ENCODE results near the gene RCOR1. TPM values are rescaled to one million over a fixed set of nuclear protein-coding genes. Genes with fewer than 3 reads are reported as not detected.

RCOR1 gene
- total RNA-seq, 1 donor from 2014 or later = 13.4 TPM

DNA sequence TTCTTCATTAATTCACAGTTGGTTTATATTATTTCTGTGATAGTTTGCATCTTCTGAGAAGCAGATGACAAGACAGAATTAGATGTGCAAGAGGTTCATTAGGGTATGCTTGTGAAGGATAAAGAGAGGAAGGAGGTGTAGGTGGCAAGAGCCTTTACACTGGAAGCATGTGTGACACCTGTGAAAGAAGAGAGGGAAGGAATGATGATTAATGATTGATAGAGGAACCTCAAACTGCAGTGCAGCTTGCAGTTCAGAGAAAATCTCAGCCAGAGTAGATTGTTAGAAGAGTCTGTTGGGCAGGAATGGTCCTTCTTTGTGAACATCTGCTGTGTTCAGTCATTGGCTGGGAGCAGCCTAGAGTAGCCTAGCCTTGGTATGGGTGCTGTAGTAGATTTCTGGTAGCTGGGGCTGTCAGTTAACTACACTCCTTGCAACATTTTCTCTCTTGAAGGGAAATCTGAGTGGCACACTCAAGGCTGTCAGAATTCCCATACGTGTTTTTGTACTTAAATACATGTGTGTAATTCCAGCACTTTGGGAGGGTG is 9.0 kb downstream of the RCOR1 start:
- no peaks in the 10 kb centered on the region for H3K27me3 ChIP-seq (ENCODE audit: control insufficient read depth, insufficient read depth, low read length)
- no peak for DNase-seq (ENCODE audit: low read depth)
- H3K4me3 ChIP-seq (ENCODE audit: low read depth, low read length) = no peak overlapping the region
- H3K36me3 ChIP-seq (ENCODE audit: control insufficient read depth, insufficient read depth, low read length) = no peaks in the 10 kb centered on the region
- TF ChIP-seq, protein P1, sequence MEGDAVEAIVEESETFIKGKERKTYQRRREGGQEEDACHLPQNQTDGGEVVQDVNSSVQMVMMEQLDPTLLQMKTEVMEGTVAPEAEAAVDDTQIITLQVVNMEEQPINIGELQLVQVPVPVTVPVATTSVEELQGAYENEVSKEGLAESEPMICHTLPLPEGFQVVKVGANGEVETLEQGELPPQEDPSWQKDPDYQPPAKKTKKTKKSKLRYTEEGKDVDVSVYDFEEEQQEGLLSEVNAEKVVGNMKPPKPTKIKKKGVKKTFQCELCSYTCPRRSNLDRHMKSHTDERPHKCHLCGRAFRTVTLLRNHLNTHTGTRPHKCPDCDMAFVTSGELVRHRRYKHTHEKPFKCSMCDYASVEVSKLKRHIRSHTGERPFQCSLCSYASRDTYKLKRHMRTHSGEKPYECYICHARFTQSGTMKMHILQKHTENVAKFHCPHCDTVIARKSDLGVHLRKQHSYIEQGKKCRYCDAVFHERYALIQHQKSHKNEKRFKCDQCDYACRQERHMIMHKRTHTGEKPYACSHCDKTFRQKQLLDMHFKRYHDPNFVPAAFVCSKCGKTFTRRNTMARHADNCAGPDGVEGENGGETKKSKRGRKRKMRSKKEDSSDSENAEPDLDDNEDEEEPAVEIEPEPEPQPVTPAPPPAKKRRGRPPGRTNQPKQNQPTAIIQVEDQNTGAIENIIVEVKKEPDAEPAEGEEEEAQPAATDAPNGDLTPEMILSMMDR (IDR thresholded peaks at IDR 0.05; ENCODE audit: insufficient read depth, low read length, poor library complexity, severe bottlenecking) = no peak

DNA sequence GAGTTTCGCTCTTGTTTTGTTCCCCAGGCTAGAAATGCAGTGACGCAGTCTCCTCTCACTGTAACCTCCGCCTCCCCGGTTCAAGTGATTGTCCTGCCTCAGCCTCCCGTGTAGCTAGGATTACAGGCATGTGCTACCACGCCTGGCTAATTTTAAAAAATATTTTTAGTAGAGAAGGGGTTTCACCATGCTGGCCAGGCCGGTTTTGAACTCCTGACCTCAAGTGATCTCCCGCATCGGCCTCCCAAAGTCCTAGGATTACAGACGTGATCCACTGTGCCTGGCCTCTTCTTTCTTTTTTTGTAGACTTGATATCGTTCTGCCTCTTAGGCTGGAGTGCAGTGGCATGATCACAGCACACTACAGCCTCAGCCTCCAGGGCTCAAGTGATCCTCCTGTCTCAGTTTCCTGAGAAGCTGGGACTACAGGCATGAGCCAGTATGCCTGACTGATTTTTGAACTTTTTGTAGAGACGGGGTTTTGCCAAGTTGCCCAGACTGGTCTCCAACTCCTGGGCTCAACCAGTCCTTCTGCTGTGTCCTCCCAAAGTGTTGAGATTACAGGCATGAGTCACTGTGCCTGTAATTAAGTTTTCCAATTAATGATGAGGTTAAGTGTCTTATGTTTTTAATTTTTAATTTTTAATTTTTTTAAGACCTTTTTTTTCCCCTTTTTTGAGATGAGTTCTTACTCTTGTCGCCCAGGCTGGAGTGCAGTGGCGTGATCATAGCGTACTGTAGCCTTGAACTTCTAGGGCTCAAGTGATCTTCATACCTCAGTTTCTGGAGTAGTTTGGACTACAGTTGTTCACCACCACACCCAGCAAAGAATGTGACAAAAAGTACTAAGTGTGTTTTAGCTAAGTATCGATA is 10.2 kb downstream of the RCOR1 start:
- TF ChIP-seq, protein P1 (IDR thresholded peaks at IDR 0.05; ENCODE audit: insufficient read depth, low read length, poor library complexity, severe bottlenecking) = no peak
- DNase-seq (ENCODE audit: low read depth) = no peak
- Histone ChIP-seq H3K4me3 (ENCODE audit: low read depth, low read length) (no peak overlapping the region), H3K36me3 (ENCODE audit: control insufficient read depth, insufficient read depth, low read length) (no peaks in the 10 kb centered on the region), H3K27me3 (ENCODE audit: control insufficient read depth, insufficient read depth, low read length) (no peaks in the 10 kb centered on the region)

DNA sequence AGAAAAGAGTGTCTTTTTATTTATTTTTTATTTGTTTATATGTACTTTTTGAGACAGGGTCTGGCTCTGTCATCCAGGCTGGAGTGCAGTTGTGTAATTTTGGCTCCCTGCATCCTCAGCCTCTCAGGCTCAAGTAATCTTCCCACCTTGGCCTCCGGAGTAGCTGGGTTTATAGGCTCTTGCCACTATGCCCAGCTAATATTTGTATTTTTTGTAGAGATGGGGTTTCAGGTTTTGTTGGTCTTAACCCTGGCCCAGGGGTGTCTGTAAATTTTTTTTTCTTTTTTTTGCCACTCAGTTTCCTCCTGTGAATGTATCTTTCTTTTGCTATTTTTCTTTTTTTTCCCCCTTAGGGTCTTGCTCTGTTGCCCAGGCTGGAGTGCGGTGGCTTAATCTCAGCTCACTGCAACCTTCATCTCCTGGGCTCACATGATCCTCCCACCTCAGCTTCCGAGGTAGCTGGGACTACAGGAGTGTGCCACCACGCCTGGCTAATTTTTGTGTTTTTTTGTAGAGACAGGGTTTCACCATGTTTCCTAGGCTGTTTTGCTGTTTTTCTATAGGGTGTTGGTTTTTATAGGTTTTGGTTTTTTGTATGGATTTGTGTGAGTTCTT is 11.0 kb downstream of the RCOR1 start:
- Histone ChIP-seq H3K4me3 (ENCODE audit: low read depth, low read length) (no peak overlapping the region), H3K27me3 (ENCODE audit: control insufficient read depth, insufficient read depth, low read length) (no peaks in the 10 kb centered on the region), H3K36me3 (ENCODE audit: control insufficient read depth, insufficient read depth, low read length) (no peaks in the 10 kb centered on the region)
- no peak for DNase-seq (ENCODE audit: low read depth)
- TF ChIP-seq, protein P1 (IDR thresholded peaks at IDR 0.05; ENCODE audit: insufficient read depth, low read length, poor library complexity, severe bottlenecking) = no peak

DNA sequence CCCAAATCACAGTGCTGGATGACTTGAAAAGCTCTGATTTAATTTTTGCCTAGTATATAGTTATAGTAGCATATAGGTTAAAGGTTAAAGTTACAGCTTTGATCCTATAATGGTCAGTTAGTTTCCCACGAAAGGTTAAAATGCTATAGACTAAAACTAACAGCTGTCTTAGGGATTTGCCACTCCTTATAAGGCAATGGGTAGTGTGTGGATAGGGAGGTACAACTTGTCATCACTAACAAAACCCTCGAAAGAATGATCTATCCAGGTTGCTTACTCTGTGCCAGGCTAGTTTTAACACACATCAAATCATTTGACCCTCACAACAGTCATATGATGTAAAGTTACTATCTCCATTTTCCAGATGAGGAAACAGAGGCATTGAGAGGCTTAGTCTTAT is 11.7 kb downstream of the RCOR1 start:
- TF ChIP-seq, protein P1 (IDR thresholded peaks at IDR 0.05; ENCODE audit: insufficient read depth, low read length, poor library complexity, severe bottlenecking) = no peak
- no peaks in the 10 kb centered on the region for H3K36me3 ChIP-seq (ENCODE audit: control insufficient read depth, insufficient read depth, low read length)
- no peak overlapping the region for H3K4me3 ChIP-seq (ENCODE audit: low read depth, low read length)
- H3K27me3 ChIP-seq (ENCODE audit: control insufficient read depth, insufficient read depth, low read length) = no peaks in the 10 kb centered on the region
- DNase-seq (ENCODE audit: low read depth) = no peak

DNA sequence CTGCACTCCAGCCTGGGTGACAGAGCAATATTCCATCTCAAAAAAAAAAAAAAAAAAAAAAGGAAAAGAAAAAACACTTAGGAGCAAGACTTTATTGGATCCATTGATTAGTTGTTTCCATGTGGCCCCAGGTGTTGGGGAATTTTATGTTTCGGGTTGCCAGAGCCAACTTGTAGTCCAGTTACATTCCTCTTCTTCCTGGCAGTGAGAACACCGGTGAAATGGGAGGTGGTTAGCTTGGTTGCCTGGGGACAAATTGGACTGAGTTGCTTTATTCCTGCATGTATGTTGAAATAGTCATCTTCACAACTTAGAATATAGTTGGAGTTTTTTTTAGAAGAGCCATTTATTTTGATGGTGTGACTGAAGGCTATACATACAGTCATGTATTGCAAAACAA is 12.6 kb downstream of the RCOR1 start:
- Histone ChIP-seq H3K27me3 (ENCODE audit: control insufficient read depth, insufficient read depth, low read length) (no peaks in the 10 kb centered on the region), H3K4me3 (ENCODE audit: low read depth, low read length) (no peak overlapping the region), H3K36me3 (ENCODE audit: control insufficient read depth, insufficient read depth, low read length) (no peaks in the 10 kb centered on the region)
- no peak for DNase-seq (ENCODE audit: low read depth)
- TF ChIP-seq, protein P1 (IDR thresholded peaks at IDR 0.05; ENCODE audit: insufficient read depth, low read length, poor library complexity, severe bottlenecking) = no peak

All from kidney epithelial cell (primary cell).